Activated naive CD8-positive, alpha-beta T cell treated with anti-CD3 and anti-CD28 coated beads, Interleukin-2, amount 10 ng/mL, durations not matched to agents 7 days and 5 days (primary cell): ENCODE results near the gene PGBD1. TPM values are rescaled to one million over a fixed set of nuclear protein-coding genes. Genes with fewer than 3 reads are reported as not detected.
"Not testable (repeated sequence)": the region's sequence is repeated elsewhere in the genome, so short reads cannot be mapped to it uniquely, and the experiment has no call there.

Experiments used
- ATAC-seq: fragments of 150-1000 bp; cut with Tn5 transposase; one replicate; pipeline ENCODE4 v1.10.0; 2021; ENCODE audit warnings: low read depth, moderate library complexity
- POLR2A ChIA-PET: fragments of 350-600 bp; sonication (Branson Sonifier 250); formaldehyde crosslinking; loops from one replicate; lab custom pipeline; 2021; ENCODE audit warnings: antibody characterized with exemption; lab: Charles Lee
- DNase-seq: peaks from one replicate; pipeline ENCODE4 v3.0.0; 2021
- H3K27ac Mint-ChIP-seq: one replicate; pipeline ENCODE4 v1.8.0; 2022; ENCODE audit warnings: mild to moderate bottlenecking, mixed read lengths
- H3K27me3 Mint-ChIP-seq: one replicate; pipeline ENCODE4 v1.8.0; 2022; ENCODE audit warnings: mild to moderate bottlenecking, moderate library complexity, mixed read lengths
- H3K36me3 Mint-ChIP-seq: one replicate; pipeline ENCODE4 v1.8.0; 2021; ENCODE audit warnings: mild to moderate bottlenecking, mixed read lengths
- H3K4me1 Mint-ChIP-seq: one replicate; pipeline ENCODE4 v1.8.0; 2021; ENCODE audit warnings: mixed read lengths
- H3K4me3 Mint-ChIP-seq: one replicate; pipeline ENCODE4 v1.8.0; 2022; ENCODE audit warnings: mild to moderate bottlenecking, moderate library complexity, mixed read lengths
- H3K9me3 Mint-ChIP-seq: one replicate; pipeline ENCODE4 v1.8.0; 2021; ENCODE audit warnings: mixed read lengths
- total RNA-seq, 2 experiments: library from RNA; stranded (reverse); gene quantifications; one replicate each; pipeline ENCODE4 v1.2.3, GENCODE V29; 2021

Gene PGBD1
- total RNA-seq, 2 experiments from 2014 or later = 3.4 to 3.9 TPM

DNA sequence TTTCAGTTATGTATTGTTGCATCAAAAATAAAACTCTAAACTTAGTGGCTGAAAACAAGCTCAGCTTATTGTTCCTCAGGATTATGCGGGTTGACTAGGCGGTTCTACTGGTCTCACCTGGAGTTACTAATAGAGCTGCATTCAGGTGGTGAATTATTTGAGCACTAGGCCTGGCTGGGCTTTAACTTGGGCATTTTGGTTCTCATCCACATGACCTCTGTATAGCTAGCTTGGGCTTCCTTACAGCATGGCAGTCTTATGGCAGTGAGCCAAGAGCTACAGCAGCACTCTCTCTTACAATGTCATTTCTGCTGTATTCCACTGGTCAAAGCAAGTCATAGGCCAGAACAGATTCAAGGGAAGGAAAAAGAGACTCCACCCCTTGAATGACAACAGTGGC, 1.6 kb downstream of the PGBD1 start:
- H3K9me3 Mint-ChIP-seq = no peaks in the 10 kb centered on the region
- peaks cover 5% of the 10 kb centered on the region for H3K27me3 Mint-ChIP-seq
- H3K27ac Mint-ChIP-seq = no peak overlapping the region
- ATAC-seq = no peak
- no peak overlapping the region for H3K4me3 Mint-ChIP-seq
- POLR2A ChIA-PET = interaction anchor here (0.8 to 1.0 kb wide), 2 partner anchors 31 to 147 kb away, joined by 3 read pairs; partner anchors contain the start of gene ZKSCAN4
- H3K4me1 Mint-ChIP-seq = peaks cover 15% of the 10 kb centered on the region
- no peak for DNase-seq
- peaks cover 16% of the 10 kb centered on the region for H3K36me3 Mint-ChIP-seq

- ATAC-seq (no peak), DNase-seq (no peak)
- Mint-ChIP-seq H3K4me3 (no peak overlapping the region), H3K27me3 (no peaks in the 10 kb centered on the region), H3K27ac (no peak overlapping the region), H3K4me1 (no peaks in the 10 kb centered on the region), H3K9me3 (peaks cover 4% of the 10 kb centered on the region), H3K36me3 (peaks cover 38% of the 10 kb centered on the region)
- POLR2A ChIA-PET = no interaction called here
Measured at GRCh38 chr6:28291573-28291972, 10.2 kb downstream of the PGBD1 start.

GRCh38 chr6:28295326-28295725, 14.0 kb downstream of the PGBD1 start:
- Mint-ChIP-seq H3K36me3 (peaks cover 26% of the 10 kb centered on the region), H3K9me3 (peaks cover 4% of the 10 kb centered on the region), H3K27me3 (no peaks in the 10 kb centered on the region), H3K4me3 (no peak overlapping the region), H3K27ac (no peak overlapping the region), H3K4me1 (no peaks in the 10 kb centered on the region)
- ATAC-seq = no peak
- POLR2A ChIA-PET = no interaction called here
- DNase-seq = no peak

DNA sequence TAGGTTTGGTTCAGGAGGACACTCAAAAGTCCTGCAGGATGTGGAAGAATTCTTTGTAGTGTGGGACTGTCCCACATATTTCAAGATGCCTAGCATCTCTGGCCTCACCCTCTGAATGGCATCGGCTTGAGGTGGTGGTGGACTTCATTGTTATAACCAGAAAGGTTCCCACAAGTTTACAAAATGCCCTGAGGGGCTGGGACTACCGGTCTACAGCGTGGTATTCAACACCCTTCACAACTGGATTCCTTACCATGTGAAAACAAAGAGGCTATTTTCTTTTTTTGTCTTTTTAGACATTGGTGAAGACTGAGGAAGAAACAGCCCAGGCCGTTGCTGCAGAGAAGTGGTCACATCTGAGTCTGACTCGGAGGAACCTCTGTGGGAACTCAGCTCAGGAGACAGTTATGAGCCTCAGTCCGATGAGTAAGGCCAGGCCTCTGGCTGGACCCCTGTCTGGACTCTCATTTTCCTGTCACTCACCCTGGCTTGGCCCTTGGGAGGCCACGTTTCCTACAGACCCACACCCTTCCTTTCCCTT, 15.2 kb downstream of the PGBD1 start:
- no peak overlapping the region for H3K4me3 Mint-ChIP-seq
- no peak for DNase-seq
- POLR2A ChIA-PET = no interaction called here
- no peaks in the 10 kb centered on the region for H3K27me3 Mint-ChIP-seq
- H3K36me3 Mint-ChIP-seq = peaks cover 29% of the 10 kb centered on the region
- H3K9me3 Mint-ChIP-seq = no peaks in the 10 kb centered on the region
- ATAC-seq = no peak
- no peak overlapping the region for H3K27ac Mint-ChIP-seq
- no peaks in the 10 kb centered on the region for H3K4me1 Mint-ChIP-seq

DNA sequence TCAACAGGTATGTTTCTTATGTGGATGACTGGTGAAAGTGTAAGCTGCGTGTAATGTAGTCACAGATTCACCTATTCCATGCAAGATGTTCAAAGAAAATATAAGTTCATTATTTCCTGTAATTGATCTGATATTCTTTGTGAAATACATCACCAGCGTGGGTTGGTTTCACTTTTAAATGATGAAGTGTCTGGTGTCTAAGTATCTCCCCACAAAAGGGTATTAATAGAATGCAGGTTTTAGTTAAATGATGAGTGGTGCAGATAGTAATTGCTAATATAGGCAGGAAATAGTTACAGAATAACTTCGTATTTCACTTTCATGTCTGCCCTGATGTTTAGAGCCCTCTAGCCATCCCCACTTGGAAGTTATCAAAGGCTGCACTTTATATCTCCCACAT, 22.2 kb downstream of the PGBD1 start:
- peak overlapping the region; percentile 3 for H3K27ac Mint-ChIP-seq

DNA sequence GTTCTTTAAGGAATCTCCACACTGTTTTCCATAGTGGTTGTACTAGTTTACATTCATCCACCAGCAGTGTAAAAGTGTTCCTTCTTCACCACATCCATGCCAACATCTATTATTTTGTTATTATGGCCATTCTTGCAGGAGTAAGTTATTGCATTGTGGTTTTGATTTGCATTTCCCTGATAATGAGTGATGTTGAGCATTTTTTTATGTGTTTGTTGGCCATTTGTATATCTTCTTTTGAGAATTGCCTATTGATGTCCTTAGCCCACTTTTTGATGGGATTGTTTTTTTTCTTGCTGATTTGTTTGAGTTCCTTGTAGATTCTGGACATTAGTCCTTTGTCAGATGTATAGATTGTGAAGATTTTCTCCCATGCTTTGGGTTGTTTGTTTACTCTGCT, 25.0 kb downstream of the PGBD1 start:
- H3K4me1 Mint-ChIP-seq, POLR2A ChIA-PET, DNase-seq, H3K4me3 Mint-ChIP-seq, H3K27me3 Mint-ChIP-seq, H3K27ac Mint-ChIP-seq, ATAC-seq: not testable (repeated sequence)
- peaks cover 19% of the 10 kb centered on the region for H3K9me3 Mint-ChIP-seq
- peaks cover 12% of the 10 kb centered on the region for H3K36me3 Mint-ChIP-seq

More for the DNA sequence above, 22.2 kb downstream of the PGBD1 start:
- no peak for ATAC-seq
- Mint-ChIP-seq H3K27me3 (peaks cover 3% of the 10 kb centered on the region), H3K36me3 (peaks cover 25% of the 10 kb centered on the region), H3K9me3 (peaks cover 17% of the 10 kb centered on the region), H3K4me3 (peak overlapping the region; percentile 8), H3K4me1 (peaks cover 8% of the 10 kb centered on the region)
- POLR2A ChIA-PET = no interaction called here
- DNase-seq = no peak

DNA sequence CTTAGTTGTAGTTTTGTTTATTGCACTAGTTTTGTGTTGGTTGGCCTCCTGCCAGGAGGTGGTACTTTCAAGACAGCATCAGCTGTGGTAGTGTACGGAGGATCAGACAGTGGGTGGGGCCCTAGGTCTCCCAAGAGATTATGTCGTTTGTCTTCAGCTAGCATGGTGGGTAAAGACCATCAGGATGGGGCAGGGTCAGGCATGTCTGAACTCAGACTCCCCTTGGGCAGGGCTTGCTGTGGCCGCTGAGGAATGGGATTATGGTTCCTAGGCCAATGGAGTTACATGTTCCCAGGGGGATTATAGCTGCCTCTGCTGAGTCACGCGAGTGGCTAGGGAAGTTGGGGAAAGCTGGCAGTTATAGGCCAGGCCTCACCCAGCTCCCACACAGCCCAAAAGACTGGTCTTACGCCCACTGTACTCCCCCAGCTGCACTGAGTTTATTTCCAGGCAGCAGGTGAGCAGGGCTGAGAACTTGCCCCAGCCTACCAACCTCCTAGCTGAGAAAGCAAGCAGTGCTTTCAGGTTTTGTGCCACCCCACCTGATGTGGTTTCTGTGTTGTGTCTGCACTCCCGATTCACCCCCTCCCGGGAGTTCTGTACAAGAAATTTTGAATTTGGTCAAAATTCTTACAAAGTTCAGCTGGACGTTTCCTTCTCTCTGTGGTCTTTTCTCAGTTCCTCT, 29.9 kb downstream of the PGBD1 start:
- Mint-ChIP-seq H3K36me3 (peaks cover 3% of the 10 kb centered on the region), H3K27ac (no peak overlapping the region), H3K4me1 (no peaks in the 10 kb centered on the region), H3K4me3 (no peak overlapping the region), H3K27me3 (peaks cover 7% of the 10 kb centered on the region), H3K9me3 (peaks cover 14% of the 10 kb centered on the region)
- DNase-seq (no peak), ATAC-seq (no peak)
- POLR2A ChIA-PET = no interaction called here

DNA sequence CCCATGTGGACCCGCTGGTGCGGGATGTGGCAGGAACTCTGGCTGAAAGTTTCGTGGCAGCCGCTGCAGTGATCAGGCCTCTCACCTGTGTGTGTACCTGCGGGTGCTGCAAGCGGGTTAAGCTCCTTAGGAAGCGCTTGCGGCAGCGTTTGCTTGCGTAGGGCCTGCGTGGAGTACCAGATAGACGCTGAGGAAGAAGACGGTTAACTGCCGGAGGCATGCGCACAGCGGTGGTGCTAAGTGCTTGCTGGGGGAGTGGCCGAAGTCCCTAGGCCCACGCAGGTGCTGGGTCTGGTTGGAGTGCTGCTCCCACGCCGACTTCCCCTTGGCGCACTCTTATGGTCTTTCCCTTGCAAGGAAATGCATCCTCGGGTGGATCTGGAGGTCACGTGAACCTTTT, 31.6 kb downstream of the PGBD1 start:
- Mint-ChIP-seq H3K27me3 (peaks cover 9% of the 10 kb centered on the region), H3K4me3 (no peak overlapping the region), H3K4me1 (no peaks in the 10 kb centered on the region), H3K27ac (no peak overlapping the region), H3K9me3 (peaks cover 8% of the 10 kb centered on the region), H3K36me3 (no peaks in the 10 kb centered on the region)
- POLR2A ChIA-PET = no interaction called here
- ATAC-seq = no peak
- no peak for DNase-seq

DNA sequence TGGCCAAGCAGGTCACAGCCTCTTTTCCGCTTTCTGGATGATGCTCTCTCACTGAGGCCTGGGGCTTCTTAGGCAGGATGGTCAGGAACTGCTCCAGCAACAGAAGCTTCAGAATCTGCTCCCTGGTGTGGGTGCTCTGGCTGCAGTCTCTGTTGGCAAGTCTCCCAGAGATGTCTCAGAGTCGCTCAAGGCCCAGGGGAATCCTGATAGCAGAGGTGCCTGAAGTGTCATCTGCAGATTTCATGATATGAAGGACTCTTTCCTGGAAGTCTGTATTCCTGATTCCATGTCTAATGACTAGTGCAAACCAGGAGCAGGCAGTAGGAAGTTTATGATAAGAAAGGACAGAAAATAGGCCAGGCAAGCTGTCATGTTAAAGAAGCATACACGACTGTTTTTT, 34.3 kb downstream of the PGBD1 start:
- H3K9me3 Mint-ChIP-seq = peaks cover 1% of the 10 kb centered on the region
- no peaks in the 10 kb centered on the region for H3K4me1 Mint-ChIP-seq
- no peaks in the 10 kb centered on the region for H3K36me3 Mint-ChIP-seq
- H3K27ac Mint-ChIP-seq = no peak overlapping the region
- no peak for ATAC-seq
- no peak for DNase-seq
- H3K4me3 Mint-ChIP-seq = no peak overlapping the region
- POLR2A ChIA-PET = no interaction called here
- peaks cover 3% of the 10 kb centered on the region for H3K27me3 Mint-ChIP-seq

DNA sequence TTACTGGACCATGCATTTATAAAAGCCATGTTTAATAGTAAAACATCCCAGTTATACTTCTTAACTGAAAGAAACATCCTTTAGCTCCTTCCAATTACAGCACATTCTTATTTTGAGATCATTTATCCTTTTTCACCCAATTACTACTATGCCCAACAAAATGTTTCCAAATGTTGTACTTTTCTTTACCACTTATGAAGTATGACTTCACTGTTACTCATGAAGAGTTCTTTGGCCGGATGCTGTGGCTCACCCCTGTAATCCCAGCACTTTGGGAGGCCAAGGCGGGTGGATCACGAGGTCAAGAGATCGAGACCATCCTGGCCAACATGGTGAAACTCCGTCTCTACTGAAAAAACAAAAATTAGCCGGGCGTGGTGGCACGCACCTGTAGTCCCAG, 36.5 kb downstream of the PGBD1 start:
- H3K4me3 Mint-ChIP-seq, DNase-seq, H3K36me3 Mint-ChIP-seq, H3K9me3 Mint-ChIP-seq, H3K4me1 Mint-ChIP-seq, ATAC-seq, H3K27me3 Mint-ChIP-seq, H3K27ac Mint-ChIP-seq, POLR2A ChIA-PET: not testable (repeated sequence)

DNA sequence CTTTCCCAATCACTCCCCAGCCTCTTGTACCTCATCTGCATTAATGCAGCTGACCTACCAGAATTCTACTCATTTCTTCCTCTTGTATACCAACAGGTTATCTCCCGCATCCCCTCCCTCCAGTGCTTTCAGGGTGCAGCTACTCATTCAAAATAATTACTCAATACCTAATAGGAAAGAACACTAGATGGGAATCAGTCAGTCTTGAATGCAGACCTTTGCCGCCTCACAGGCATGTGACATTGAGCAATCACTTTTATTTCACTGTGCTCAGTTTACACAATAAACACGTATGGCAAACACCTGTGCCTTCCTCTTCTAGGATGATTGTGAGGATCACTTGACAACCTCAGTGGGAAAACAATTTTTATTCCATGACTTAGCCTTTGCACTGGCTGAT, 41.3 kb downstream of the PGBD1 start:
- Mint-ChIP-seq H3K4me1 (no peaks in the 10 kb centered on the region), H3K9me3 (peaks cover 29% of the 10 kb centered on the region), H3K36me3 (peaks cover 19% of the 10 kb centered on the region), H3K27me3 (peaks cover 2% of the 10 kb centered on the region), H3K27ac (no peak overlapping the region), H3K4me3 (no peak overlapping the region)
- DNase-seq (no peak), ATAC-seq (no peak)
- POLR2A ChIA-PET = no interaction called here

DNA sequence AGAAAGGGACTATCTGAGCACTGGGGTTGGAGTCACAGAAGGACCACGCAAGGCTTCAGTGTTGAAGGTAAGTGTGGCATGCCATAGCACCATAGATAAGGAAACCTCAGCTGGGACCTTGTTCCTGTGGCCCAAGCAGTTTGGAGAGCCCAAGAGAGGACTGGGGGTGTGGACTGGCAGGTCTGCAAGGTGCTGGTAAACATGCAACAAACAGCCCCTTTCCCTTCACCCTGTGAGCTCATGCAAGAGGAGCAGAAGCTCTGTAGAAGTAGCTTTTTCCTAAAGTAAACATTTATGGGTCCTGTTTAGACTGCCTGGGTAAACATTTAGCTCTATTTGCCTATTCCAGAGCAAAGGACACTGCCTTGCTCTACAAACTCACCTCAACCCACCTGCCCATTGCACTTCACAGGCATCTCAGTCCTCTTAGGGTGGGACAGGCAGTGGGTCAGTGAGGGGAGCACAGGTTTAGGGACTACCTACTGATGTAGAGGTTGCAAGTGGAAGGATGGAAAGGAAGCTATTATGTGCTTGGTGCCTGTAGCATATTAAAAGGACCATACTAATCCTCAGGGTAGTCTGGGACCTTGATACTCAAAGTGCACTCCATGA, 42.5 kb downstream of the PGBD1 start:
- no peak for DNase-seq
- H3K4me1 Mint-ChIP-seq = no peaks in the 10 kb centered on the region
- no peak for ATAC-seq
- H3K4me3 Mint-ChIP-seq = no peak overlapping the region
- POLR2A ChIA-PET = no interaction called here
- H3K27ac Mint-ChIP-seq = no peak overlapping the region
- peaks cover 21% of the 10 kb centered on the region for H3K36me3 Mint-ChIP-seq
- H3K27me3 Mint-ChIP-seq = peaks cover 2% of the 10 kb centered on the region
- H3K9me3 Mint-ChIP-seq = peaks cover 32% of the 10 kb centered on the region

GRCh38 chr6:28326371-28326948, 45.1 kb downstream of the PGBD1 start:
- Mint-ChIP-seq H3K9me3 (peaks cover 33% of the 10 kb centered on the region), H3K36me3 (peaks cover 25% of the 10 kb centered on the region), H3K27me3 (no peaks in the 10 kb centered on the region), H3K27ac (no peak overlapping the region), H3K4me1 (no peaks in the 10 kb centered on the region), H3K4me3 (no peak overlapping the region)
- POLR2A ChIA-PET = no interaction called here
- DNase-seq (no peak), ATAC-seq (no peak)

- ATAC-seq (no peak), DNase-seq (no peak)
- Mint-ChIP-seq H3K9me3 (peaks cover 22% of the 10 kb centered on the region), H3K27me3 (no peaks in the 10 kb centered on the region), H3K27ac (no peak overlapping the region), H3K4me3 (no peak overlapping the region), H3K4me1 (peaks cover 6% of the 10 kb centered on the region), H3K36me3 (peaks cover 22% of the 10 kb centered on the region)
- POLR2A ChIA-PET = no interaction called here
Measured at GRCh38 chr6:28330041-28330440, 48.7 kb downstream of the PGBD1 start.
